ENCODE results near the gene SPATS2.

Gene SPATS2

DNA sequence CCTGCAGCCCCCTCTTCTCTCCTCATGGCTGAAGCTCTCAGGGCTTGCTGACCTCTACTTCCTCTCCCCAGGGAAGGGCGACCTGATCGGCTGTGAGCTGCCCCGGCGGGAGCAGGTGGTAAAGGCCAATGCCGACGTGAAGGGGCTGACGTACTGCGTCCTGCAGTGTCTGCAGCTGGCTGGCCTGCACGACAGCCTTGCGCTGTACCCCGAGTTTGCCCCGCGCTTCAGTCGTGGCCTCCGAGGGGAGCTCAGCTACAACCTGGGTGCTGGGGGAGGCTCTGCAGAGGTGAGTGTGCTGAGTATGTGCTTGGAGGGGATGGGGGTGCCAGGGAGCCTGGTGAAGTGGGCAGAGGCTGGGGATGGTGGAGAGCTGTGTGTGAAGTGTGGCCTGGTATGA lies 187.0 kb downstream of the SPATS2 start:
- Histone ChIP-seq H3K9ac (ENCODE audit: low read length) (no peak overlapping the region), H3K4me3 (ENCODE audit: low read length) (no peak overlapping the region), H3K4me1 (ENCODE audit: control insufficient read depth, insufficient read depth, low read length) (peaks cover under 1% of the 10 kb centered on the region), H3K9me3 (ENCODE audit: control insufficient read depth, low read length) (no peaks in the 10 kb centered on the region), H3K27me3 (ENCODE audit: control insufficient read depth, insufficient read depth, low read length) (peaks cover 6% of the 10 kb centered on the region), H3K36me3 (ENCODE audit: control insufficient read depth, insufficient read depth, low read length) (peaks cover 9% of the 10 kb centered on the region)

DNA sequence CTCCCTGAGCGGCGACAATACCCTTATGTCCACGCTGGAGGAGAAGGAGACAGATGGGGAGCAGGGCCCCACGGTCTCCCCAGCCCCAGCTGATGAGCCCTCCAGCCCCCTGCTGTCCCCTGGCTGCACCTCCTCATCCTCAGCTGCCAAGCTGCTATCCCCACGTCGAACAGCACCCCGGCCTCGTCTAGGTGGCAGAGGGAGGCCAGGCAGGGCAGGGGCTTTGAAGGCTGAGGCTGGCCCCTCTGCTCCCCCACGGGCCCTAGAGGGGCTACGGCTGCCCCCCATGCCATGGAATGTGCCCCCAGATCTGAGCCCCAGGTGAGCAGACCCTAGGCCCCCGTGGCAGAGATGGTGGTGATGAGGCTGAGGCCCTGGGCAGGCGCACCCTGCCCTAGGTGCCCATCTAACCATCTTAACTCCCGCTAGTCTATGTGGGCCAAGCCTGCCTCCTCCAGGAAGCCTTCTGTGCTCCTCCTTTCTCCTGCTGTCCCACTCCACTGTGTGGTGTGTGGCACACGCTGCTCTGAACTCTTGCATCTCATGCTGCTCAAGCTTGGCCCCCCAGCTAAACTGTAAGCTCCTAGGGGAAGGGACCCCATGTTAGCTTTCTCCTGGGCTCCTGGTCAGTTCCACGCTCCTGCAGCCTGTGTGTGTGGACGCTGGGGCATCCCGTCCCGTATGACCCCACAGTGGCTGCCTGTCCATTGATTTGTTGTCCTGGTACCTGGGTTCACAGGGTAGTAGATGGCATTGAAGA lies 188.5 kb downstream of the SPATS2 start:
- Histone ChIP-seq H3K27me3 (ENCODE audit: control insufficient read depth, insufficient read depth, low read length) (no peaks in the 10 kb centered on the region), H3K9me3 (ENCODE audit: control insufficient read depth, low read length) (no peaks in the 10 kb centered on the region), H3K9ac (ENCODE audit: low read length) (no peak overlapping the region), H3K36me3 (ENCODE audit: control insufficient read depth, insufficient read depth, low read length) (peaks cover 22% of the 10 kb centered on the region), H3K4me3 (ENCODE audit: low read length) (no peak overlapping the region), H3K4me1 (ENCODE audit: control insufficient read depth, insufficient read depth, low read length) (no peaks in the 10 kb centered on the region)

DNA sequence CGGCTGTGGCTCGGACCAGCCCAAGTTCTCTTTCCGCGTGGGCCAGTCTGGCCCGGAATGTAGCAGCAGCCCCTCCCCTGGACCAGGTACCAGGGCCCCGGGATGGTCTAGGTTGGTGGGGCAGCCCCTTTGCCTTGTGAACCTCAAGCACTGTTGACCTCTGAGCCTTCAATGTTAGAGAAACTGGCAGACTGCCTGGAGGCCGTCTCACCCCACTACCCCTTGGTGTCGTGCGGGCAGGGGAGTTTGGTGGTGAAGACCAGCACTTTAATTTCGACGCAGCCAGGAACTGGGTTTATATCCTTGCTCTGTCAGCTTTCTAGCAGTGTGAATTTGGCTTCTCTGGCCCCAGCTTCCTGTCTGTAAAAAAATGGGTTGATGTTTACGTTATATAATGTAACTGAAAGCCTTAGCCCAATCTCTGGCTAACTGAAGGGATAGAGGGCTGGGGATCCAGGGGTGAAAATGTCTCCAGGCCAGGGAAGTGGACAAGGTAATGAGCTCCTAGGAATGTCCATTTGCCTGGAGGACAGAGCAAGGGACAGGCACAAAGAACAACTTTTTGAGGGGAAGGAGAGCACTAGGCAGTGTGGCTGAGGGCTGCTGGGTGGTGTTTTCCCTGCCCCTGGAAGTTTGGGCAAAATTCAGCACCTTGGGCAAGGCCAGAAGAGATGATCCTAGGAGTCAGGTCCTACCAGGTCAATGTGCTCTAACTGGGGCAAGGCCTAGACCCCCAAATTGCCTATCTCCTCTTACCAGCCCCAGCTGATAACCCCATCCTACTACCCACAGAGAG lies 189.3 kb downstream of the SPATS2 start:
- H3K4me3 ChIP-seq (ENCODE audit: low read length): no peak overlapping the region
- H3K9ac ChIP-seq (ENCODE audit: low read length): no peak overlapping the region
- H3K36me3 ChIP-seq (ENCODE audit: control insufficient read depth, insufficient read depth, low read length): peaks cover 28% of the 10 kb centered on the region
- H3K27me3 ChIP-seq (ENCODE audit: control insufficient read depth, insufficient read depth, low read length): no peaks in the 10 kb centered on the region
- no peaks in the 10 kb centered on the region for H3K4me1 ChIP-seq (ENCODE audit: control insufficient read depth, insufficient read depth, low read length)
- H3K9me3 ChIP-seq (ENCODE audit: control insufficient read depth, low read length): no peaks in the 10 kb centered on the region

DNA sequence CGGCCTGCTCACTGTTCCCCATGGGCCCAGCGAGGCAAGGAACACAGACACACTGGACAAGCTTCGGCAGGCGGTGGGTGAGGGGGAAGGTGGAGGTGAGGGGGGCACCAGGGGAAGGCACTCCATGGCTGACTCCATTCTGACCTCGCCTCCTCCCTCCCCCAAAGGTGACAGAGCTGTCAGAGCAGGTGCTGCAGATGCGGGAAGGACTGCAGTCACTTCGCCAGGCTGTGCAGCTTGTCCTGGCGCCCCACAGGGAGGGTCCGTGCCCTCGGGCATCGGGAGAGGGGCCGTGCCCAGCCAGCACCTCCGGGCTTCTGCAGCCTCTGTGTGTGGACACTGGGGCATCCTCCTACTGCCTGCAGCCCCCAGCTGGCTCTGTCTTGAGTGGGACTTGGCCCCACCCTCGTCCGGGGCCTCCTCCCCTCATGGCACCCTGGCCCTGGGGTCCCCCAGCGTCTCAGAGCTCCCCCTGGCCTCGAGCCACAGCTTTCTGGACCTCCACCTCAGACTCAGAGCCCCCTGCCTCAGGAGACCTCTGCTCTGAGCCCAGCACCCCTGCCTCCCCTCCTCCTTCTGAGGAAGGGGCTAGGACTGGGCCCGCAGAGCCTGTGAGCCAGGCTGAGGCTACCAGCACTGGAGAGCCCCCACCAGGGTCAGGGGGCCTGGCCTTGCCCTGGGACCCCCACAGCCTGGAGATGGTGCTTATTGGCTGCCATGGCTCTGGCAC lies 190.1 kb downstream of the SPATS2 start:
- Histone ChIP-seq H3K36me3 (ENCODE audit: control insufficient read depth, insufficient read depth, low read length) (peaks cover 34% of the 10 kb centered on the region), H3K4me3 (ENCODE audit: low read length) (no peak overlapping the region), H3K4me1 (ENCODE audit: control insufficient read depth, insufficient read depth, low read length) (no peaks in the 10 kb centered on the region), H3K9me3 (ENCODE audit: control insufficient read depth, low read length) (no peaks in the 10 kb centered on the region), H3K9ac (ENCODE audit: low read length) (no peak overlapping the region), H3K27me3 (ENCODE audit: control insufficient read depth, insufficient read depth, low read length) (no peaks in the 10 kb centered on the region)

DNA sequence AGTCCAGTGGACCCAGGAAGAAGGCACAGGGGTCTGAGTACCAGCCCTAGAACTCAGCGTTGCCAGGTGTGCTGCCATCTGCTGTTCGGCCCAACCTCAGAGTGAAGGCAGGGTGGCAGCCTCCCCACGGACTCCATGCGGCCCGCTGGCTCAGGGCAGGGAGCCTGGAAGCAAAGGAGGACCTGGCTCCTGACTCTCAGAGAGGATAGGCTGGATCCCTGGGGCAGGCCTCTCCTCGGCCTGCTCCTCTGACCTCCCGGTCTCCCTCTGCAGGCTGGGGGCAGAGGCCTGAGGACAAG lies 190.6 kb downstream of the SPATS2 start:
- peaks cover 37% of the 10 kb centered on the region for H3K36me3 ChIP-seq (ENCODE audit: control insufficient read depth, insufficient read depth, low read length)
- no peaks in the 10 kb centered on the region for H3K9me3 ChIP-seq (ENCODE audit: control insufficient read depth, low read length)
- no peak overlapping the region for H3K4me3 ChIP-seq (ENCODE audit: low read length)
- H3K9ac ChIP-seq (ENCODE audit: low read length): no peak overlapping the region
- H3K4me1 ChIP-seq (ENCODE audit: control insufficient read depth, insufficient read depth, low read length): no peaks in the 10 kb centered on the region
- no peaks in the 10 kb centered on the region for H3K27me3 ChIP-seq (ENCODE audit: control insufficient read depth, insufficient read depth, low read length)

DNA sequence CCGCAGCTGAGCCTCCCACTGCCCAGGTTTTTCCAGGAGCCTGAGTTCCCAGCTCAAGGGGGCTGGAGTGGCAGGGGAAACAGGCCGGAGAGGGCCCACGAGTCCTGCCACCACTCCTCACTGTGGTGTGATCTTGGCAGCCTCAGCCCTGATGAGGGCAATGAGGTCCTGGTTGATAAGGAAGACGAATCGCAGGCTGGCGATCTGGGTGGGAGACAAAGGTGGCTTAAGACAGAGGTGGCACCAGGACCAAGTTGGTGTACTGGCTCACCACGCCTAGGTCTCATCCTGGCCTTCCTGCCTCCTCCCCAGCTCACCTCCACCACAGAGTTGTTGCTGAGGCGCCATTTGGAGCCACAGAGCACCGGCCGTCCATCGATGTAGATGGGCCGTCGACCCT lies 191.3 kb downstream of the SPATS2 start:
- H3K4me3 ChIP-seq (ENCODE audit: low read length): no peak overlapping the region
- no peaks in the 10 kb centered on the region for H3K27me3 ChIP-seq (ENCODE audit: control insufficient read depth, insufficient read depth, low read length)
- peaks cover 42% of the 10 kb centered on the region for H3K36me3 ChIP-seq (ENCODE audit: control insufficient read depth, insufficient read depth, low read length)
- H3K9me3 ChIP-seq (ENCODE audit: control insufficient read depth, low read length): no peaks in the 10 kb centered on the region
- no peaks in the 10 kb centered on the region for H3K4me1 ChIP-seq (ENCODE audit: control insufficient read depth, insufficient read depth, low read length)
- no peak overlapping the region for H3K9ac ChIP-seq (ENCODE audit: low read length)

DNA sequence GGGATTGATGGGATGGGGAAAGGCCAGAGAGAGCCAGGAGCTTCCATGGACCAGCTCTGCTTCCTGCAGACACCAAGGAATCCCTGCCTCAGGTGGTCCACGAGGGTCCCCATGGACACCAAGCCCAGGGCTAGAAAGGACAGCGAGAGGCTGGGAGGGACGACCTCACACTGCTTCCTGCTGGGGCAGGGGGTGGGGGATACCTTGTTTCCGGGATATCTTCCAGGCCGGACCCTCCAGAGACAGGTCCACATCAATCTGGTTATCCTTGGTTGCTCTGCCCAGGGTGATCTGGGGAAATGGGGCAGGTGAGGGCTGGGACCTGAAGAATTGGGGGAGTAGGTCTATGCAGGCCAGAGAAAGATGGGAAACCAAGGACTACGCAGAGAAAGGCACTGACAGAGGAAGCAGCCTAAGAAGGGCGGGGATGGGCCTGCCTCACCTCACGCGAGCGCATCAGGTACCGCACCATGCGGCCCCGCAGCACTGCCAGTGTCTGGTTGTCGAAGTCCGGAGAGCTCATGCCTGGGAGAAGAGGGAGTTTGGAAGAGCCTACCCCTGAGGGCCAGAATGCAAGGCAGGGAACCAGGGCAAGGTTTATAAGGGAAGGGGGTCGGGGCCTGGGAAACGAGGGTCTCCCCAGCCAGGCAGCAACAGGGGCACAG lies 191.9 kb downstream of the SPATS2 start:
- H3K36me3 ChIP-seq (ENCODE audit: control insufficient read depth, insufficient read depth, low read length): peaks cover 44% of the 10 kb centered on the region

DNA sequence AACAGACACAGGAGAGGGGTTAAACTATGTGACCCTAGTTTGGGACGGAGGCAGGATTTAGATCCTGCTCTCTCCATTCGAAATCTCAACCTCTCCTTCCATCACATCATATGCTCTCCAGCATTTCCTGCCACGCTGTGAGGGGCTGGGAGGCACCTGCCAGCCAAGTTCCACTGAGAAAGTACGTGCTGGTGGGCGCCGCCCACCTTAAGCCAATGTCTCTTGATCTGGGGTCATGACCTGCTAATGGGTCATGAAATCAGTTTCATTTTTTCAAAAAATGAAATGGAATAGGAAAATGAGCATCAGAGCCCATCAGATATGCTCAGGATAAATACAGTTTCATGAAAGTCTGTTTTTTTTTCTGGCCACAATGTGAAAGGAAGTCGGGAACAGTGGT lies 193.4 kb downstream of the SPATS2 start:
- H3K9ac ChIP-seq (ENCODE audit: low read length): no peak overlapping the region
- no peaks in the 10 kb centered on the region for H3K4me1 ChIP-seq (ENCODE audit: control insufficient read depth, insufficient read depth, low read length)
- H3K4me3 ChIP-seq (ENCODE audit: low read length): no peak overlapping the region
- H3K36me3 ChIP-seq (ENCODE audit: control insufficient read depth, insufficient read depth, low read length): peaks cover 50% of the 10 kb centered on the region
- H3K9me3 ChIP-seq (ENCODE audit: control insufficient read depth, low read length): no peaks in the 10 kb centered on the region
- no peaks in the 10 kb centered on the region for H3K27me3 ChIP-seq (ENCODE audit: control insufficient read depth, insufficient read depth, low read length)

More for the DNA sequence above, 191.9 kb downstream of the SPATS2 start:
- Histone ChIP-seq H3K4me1 (ENCODE audit: control insufficient read depth, insufficient read depth, low read length) (no peaks in the 10 kb centered on the region), H3K9ac (ENCODE audit: low read length) (no peak overlapping the region), H3K9me3 (ENCODE audit: control insufficient read depth, low read length) (no peaks in the 10 kb centered on the region), H3K27me3 (ENCODE audit: control insufficient read depth, insufficient read depth, low read length) (no peaks in the 10 kb centered on the region), H3K4me3 (ENCODE audit: low read length) (no peak overlapping the region)

DNA sequence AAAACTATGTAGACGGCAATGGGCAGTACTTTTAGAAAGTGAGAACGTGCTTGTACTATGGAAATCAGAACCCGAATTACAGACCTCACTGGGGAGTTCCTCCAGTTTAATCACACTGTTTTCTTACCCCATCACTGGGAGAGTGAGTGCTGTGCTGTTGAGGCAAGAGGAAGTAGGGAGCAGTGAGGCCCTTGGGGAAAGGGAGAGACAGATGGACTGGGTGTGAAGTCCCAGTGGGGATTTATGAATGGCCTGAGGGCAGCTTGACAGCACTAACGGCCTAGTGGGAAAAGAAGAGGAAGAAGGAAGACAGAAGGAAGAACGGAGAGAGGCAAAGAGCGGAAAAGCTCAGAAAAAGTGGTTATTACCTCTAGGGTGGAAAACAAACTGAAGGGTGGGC lies 195.0 kb downstream of the SPATS2 start:
- no peaks in the 10 kb centered on the region for H3K27me3 ChIP-seq (ENCODE audit: control insufficient read depth, insufficient read depth, low read length)
- H3K36me3 ChIP-seq (ENCODE audit: control insufficient read depth, insufficient read depth, low read length): peaks cover 50% of the 10 kb centered on the region
- no peak overlapping the region for H3K9ac ChIP-seq (ENCODE audit: low read length)
- peaks cover 11% of the 10 kb centered on the region for H3K4me1 ChIP-seq (ENCODE audit: control insufficient read depth, insufficient read depth, low read length)
- no peaks in the 10 kb centered on the region for H3K9me3 ChIP-seq (ENCODE audit: control insufficient read depth, low read length)
- no peak overlapping the region for H3K4me3 ChIP-seq (ENCODE audit: low read length)

DNA sequence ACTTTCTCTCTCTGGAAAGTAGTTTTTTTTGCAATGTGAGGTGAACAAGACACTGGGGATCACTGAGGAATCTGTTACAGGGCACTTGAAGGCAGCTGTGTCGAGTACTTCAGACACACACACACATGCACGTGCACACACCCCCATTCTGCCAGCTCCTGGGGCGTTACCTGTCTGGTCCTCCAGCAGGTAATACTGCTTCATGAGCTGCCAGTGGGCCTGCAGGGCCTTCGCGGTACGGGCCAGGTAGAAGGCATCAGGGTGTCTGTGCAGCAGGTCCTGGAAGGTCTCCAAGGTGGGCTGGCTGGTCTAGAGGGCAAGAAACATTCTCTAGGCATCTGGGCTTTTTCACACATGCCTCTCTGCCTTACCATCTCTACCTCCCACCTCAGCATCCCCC lies 195.6 kb downstream of the SPATS2 start:
- peaks cover 50% of the 10 kb centered on the region for H3K36me3 ChIP-seq (ENCODE audit: control insufficient read depth, insufficient read depth, low read length)

DNA sequence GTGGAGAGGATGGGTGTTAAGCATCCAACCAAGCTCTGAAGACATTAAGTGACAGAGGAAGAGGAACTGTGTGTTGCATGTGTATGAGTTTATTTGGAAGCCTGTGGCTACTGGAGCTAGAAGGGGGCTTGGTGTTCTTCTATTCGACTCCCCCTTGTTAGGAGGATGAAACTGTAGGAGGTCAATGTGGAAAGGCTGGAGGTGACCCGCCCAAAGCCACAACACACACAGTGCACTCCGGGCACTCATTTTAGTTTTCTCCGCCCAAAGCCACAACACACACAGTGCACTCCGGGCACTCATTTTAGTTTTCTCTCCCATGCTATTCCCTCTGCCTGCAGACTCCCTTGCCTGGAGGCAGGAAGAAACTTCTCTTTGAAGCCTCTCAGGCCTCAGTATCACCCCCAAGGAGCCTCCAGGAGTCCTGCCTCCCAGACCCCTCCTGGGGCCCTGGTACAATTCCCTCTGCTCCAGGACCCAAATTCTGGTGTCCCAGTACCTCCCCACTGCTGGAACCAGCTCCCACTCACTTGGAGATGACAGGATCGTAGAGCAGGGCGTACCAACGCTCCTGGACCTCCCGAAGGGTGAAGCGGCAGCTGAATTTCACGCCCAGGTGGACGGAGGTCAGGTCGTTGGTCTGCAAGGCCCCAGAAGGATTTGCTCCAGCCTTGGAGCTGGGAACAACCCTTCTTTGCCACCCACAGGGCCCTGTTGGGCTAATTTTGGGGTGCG lies 196.9 kb downstream of the SPATS2 start:
- H3K9me3 ChIP-seq (ENCODE audit: control insufficient read depth, low read length): no peaks in the 10 kb centered on the region
- H3K4me1 ChIP-seq (ENCODE audit: control insufficient read depth, insufficient read depth, low read length): peaks cover 14% of the 10 kb centered on the region
- no peak overlapping the region for H3K9ac ChIP-seq (ENCODE audit: low read length)
- H3K27me3 ChIP-seq (ENCODE audit: control insufficient read depth, insufficient read depth, low read length): no peaks in the 10 kb centered on the region
- peaks cover 43% of the 10 kb centered on the region for H3K36me3 ChIP-seq (ENCODE audit: control insufficient read depth, insufficient read depth, low read length)
- no peak overlapping the region for H3K4me3 ChIP-seq (ENCODE audit: low read length)

More for the DNA sequence above, 195.6 kb downstream of the SPATS2 start:
- Histone ChIP-seq H3K4me3 (ENCODE audit: low read length) (no peak overlapping the region), H3K9ac (ENCODE audit: low read length) (no peak overlapping the region), H3K4me1 (ENCODE audit: control insufficient read depth, insufficient read depth, low read length) (peaks cover 11% of the 10 kb centered on the region), H3K9me3 (ENCODE audit: control insufficient read depth, low read length) (no peaks in the 10 kb centered on the region), H3K27me3 (ENCODE audit: control insufficient read depth, insufficient read depth, low read length) (no peaks in the 10 kb centered on the region)

Data from mucosa of stomach (tissue), 1 donor.